Kidney tubule cell (primary cell): ENCODE results near the gene INHA.
A peak's percentile ranks its signal among the peaks of the same experiment; 100 is the strongest.

ENCODE experiments used
- DNase-seq: peaks from one replicate; pipeline ENCODE4 v3.0.0-alpha.2; 2018; ENCODE audit warnings: low spot score

Gene INHA

DNA sequence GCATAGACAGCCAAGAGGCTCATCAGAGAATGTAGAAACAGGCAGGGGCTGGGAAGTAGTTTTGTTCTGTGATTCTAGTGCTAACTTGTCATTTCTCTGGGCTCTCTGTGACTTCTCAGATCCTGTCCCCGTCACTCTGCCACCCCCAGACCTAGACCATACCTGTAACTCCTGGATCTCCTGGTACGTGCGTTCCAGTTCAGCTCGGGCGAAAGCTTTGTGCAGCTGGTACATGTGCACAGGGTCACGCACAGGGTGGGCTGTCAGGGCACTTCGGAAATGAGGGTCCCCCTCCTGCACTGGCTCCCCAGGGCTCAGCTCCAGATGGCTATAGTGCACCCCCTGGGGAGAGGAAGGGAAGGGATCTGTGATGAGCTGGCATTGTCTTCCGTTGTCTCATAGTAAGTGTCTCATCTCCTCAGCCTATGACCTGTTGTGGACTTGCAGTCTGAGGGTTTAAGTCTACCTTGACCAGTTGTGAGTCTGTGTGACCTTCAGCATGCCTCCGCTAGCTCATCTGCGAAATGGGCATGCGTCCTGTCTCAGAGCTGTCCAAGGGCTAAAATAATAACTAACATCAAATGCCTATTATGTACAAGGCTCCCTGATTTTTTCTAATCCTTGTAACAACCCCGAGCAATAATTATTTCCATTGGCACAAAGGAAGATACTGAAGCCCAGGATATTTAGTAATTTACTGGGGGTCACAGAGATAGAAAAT, 31.2 kb upstream of the INHA start:
- DNase-seq: no peak

- DNase-seq: peak; percentile 90
These were observed 30.4 kb upstream of the INHA start for GRCh38 chr2:219541611-219542180.

GRCh38 chr2:219542931-219543595, 29.0 kb upstream of the INHA start:
- DNase-seq: peak; percentile 67

DNA sequence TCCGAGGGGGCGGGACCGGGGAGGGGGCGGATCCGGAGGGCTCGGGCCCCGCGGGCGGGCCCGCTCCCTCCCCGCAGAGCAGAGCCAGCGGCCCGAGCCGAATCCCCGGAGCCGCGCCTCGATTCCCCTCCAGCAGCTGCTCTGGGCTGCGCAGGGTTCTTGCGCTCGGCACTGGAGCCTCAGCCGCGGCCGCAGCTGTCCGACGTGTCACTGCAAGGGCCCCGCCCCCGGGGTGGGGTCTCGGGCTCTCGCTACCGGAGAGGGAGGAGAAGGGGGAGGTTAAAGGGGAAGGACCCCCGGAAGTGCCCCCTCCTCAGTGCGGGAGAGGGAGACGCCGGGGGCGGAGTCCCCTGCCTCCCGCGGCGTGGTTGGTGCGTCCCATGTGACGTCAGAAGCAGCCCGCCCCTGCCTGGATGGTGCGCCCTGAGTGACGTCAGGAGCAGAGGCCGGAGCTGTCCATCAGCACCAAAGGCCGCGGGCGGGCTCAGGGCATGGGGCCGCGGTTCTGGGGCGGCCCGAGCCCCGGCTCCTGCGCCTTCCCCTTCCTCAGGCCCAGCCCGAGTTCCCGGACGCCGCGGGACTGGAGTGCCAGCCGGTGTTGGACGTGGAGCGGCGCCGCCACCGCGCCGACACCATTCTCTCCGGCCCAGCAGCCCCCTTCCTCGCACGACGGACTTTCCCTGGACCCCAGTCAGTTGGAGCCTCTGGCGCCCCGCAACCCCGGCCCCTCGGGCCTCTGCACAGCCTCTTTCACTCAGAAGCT, 28.3 kb upstream of the INHA start, which contains the start of the genes CHPF and TMEM198:
CHPF (minus strand) TSS at position 214 of the 763 bp plus-strand sequence. CDS start 271 bp downstream, outside the sequence.
TMEM198 (plus strand) TSS at position 433 of the 763 bp plus-strand sequence. CDS start 700 bp downstream, outside the sequence.
- DNase-seq: peak; percentile 98

DNA sequence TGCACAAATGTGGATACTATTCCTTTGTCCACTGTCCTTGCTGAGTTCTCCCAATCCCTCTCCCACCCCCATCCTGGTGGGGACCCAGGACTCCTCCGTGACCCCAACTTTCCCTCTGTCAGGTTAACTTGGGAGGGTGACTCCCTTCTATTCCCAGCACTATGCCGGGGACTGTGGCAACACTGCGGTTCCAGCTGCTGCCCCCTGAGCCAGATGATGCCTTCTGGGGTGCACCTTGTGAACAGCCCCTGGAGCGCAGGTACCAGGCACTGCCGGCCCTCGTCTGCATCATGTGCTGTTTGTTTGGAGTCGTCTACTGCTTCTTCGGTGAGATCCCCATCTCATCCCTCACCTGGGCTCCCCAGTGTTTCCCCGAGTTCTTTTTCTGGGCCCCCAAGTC, 27.5 kb upstream of the INHA start:
- no peak for DNase-seq

- DNase-seq: no peak
These were observed 26.7 kb upstream of the INHA start for GRCh38 chr2:219545295-219545942.

DNA sequence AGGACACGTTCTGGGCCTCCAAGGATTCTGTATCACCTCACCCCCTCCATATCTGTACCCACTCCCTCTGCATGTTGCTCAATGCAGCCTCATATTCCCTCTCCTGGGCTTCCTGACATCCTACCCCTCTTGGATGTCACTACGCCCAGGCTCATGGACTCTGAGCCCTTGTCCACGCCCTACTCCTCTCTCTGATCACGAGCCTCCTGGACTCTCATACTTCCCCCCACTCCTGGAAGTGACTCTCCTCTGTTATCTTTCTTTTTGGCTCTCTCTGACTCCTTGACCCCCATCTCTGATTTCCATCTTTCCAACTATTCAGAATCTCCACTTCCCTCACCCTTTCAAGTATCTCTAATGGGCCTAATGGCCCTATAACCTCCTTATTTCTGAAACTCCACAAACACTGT, 26.2 kb upstream of the INHA start:
- no peak for DNase-seq

GRCh38 chr2:219547621-219548020, 24.5 kb upstream of the INHA start:
- DNase-seq: no peak

DNA sequence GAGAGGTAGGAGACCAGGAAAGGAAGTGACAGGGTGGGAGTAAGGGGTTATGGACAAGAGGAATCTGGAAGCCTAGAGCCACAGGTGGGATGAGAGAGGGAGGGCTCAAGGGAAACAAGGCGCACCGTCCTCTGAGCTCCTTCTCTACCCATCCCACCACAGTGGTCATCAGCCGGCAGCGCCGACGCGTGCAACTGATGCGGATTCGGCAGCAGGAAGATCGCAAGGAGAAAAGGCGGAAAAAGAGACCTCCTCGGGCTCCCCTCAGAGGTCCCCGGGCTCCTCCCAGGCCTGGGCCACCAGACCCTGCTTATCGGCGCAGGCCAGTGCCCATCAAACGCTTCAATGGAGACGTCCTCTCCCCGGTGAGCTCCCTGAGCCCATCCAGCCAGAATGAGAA, 23.1 kb upstream of the INHA start:
- DNase-seq: no peak

DNA sequence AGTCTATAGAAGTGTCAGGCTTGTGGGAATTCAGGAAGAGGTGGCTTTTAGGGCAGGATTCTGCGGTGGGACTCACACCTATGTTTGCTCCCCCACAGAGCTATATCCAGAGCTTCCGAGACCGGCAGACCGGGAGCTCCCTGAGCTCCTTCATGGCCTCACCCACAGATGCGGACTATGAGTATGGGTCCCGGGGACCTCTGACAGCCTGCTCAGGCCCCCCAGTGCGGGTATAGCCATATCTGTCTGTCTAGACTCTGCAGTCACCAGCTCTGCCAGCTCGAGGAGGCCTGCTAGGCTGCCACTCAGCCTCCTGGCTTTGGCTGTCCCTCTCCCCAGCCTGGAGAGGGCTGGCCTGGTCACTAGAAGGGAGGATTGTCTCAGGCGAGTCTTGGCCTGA, 22.5 kb upstream of the INHA start:
- no peak for DNase-seq

DNA sequence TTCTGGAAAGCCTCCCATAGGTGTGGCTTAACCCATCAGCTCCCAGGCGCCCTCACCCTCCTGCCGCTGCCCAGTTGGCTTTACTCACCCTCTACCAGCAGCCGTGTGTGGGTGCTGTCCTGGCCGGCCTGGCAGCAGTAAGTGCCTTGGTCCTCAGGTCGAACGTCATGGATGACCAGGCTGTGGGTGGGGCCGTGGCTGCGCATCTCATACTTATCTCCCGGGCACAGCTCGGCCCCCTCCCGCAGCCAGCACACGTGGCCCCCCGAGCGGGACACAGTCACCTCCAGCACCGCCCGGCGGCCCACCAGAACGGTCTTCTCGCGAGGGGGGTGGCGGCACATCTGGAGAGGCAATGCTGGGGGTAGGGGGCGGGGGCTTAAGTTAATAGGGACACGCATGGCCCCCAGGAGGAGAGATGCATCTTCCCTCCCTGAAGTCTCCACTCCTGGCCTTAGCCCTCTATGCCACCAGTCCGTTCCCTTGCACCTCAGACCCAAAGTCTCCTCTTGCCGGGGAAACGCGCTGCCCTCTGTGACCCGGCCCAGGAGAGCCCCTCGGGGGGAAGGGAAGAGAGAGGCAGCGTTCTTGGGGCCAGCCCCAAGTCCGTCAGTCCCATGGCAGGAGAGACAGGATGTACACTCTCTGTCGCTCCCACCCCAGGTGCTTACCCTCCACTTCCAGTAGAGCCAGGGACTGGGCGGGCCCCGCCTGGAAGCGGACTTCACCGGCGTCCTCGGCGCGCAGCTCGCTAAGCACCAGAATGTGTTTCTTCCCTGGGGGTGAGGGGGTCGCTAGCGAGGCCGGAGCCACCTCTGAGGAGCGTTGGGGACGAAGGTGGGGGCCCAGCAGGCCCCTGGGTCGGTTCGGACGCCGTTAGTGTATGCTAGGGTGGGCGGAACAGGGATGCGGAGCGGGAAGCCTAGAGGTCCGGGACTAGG, 20.4 kb upstream of the INHA start:
- DNase-seq: peak; percentile 56

DNA sequence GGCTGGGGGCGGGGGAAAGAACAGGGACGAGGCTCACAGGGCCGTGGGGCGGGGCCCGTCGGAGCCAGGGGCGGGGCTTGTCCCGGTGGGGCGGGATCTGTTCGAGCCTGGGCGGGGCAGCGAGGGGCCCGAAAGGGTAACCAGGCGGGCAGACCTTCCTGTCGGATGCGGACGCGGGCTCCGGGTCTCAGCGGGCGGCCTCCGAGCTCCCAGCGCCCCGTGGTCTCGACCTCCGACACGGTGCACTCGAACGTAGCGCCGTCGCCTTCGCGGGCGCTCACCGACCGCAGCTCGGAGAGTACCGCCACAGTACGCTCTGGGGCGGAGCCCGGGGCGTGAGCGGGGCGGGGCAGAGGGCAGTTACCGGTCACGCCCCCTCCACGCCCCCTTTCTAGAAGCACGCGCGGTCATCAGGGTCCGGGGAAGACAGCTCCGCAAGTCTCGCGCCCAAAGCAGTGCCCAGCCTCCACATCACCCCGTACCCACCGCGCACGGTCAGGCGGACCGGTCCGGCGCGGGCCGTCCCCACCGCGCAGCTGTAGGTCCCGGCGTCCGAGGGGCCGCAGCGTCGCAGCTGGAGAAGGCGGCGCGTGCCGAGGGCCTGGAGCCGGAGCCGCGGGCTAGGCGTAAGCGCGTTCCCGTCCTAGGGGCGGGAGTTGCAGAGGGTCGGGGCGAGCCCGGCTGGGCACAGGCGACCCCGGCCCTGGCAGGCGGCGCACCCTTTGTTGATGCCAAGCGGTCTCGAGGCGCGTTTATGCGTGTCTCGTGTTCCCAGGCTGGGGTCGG, 19.5 kb upstream of the INHA start:
- peak; percentile 77 for DNase-seq

- DNase-seq: no peak
These were observed 19.0 kb upstream of the INHA start for GRCh38 chr2:219553168-219553417.

DNA sequence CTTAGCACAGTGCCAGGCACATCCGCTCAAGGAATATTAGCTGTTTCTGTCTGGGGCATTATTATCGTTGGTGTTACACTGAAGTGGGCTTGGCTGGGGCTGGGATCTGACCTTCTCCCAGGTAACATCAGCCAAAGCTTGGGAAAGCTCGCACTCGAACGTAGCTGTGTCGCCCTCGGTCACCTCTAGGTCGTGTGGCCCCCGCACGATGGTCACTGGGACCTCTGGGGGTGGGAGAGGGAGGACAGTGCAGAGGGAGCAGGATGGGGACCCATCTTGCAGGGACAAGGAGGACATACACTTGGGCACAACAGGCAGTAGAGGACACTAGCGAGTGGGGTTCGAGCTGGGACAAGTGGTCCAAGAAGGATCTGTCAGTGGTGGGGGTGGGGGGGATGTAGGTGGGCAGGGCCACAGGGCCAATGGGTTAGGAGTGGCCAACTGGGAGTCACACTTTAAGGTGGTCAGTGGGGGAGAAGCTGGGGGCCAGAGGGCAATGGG, 18.6 kb upstream of the INHA start:
- no peak for DNase-seq

DNA sequence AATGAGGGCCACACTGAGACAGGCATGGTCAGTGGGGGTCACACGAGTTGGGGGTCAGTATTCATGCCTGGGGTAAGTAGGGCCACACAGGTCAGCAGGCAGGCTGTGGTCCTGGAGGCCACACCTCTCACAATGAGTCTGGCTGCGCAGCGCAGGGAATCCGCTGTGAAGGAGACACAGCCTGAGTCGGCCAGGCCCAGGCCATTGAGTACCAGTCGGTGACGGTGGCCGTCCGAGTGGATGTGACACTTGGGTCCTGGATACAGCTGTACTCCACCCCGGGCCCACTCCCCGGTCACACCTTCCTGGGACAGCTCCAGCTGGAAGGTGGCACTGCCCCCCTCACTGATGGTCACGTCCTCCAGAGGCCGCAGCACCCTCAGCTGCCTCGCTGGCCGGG, 17.8 kb upstream of the INHA start:
- no peak for DNase-seq

- no peak for DNase-seq
These were observed 16.2 kb upstream of the INHA start for GRCh38 chr2:219555956-219556355.

DNA sequence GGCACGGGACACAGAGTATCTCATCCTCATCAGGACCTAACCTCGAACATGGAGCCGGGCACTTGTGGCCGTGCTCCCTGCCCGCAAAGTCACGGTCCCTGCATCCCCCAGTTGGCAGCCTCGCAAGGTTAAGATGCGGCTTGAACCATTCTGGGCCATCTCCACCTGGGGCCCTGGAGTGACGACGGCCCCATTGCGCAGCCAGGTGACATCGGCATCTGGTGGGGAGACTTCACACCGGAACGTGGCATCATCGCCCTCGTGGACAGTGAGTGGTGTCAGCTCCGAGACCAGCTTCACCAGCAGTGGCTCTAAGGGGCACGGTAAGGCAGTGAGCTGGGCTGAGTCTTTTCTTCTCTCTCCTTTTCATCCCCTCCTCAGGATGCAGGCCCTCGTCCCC, 15.7 kb upstream of the INHA start:
- no peak for DNase-seq

DNA sequence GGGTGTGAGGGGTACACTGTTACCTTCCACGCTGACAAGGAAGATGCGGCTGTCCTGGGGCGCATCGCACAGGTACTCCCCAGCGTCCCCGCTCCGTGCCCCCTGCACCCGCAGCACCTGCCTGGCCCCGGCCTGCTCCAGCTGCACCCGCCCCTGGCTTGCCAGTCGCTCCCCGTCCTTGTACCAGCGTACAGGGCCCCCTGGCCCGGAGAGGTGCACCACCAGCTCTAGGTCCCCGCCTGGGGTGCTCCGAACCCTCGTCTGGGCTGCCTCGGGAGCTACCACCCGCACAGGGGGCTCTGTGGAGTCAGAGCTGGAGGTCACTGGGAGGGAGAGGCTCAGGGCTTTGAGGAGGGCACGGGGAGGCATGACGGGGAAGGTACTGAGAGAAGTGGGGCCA, 14.8 kb upstream of the INHA start:
- DNase-seq: no peak

DNA sequence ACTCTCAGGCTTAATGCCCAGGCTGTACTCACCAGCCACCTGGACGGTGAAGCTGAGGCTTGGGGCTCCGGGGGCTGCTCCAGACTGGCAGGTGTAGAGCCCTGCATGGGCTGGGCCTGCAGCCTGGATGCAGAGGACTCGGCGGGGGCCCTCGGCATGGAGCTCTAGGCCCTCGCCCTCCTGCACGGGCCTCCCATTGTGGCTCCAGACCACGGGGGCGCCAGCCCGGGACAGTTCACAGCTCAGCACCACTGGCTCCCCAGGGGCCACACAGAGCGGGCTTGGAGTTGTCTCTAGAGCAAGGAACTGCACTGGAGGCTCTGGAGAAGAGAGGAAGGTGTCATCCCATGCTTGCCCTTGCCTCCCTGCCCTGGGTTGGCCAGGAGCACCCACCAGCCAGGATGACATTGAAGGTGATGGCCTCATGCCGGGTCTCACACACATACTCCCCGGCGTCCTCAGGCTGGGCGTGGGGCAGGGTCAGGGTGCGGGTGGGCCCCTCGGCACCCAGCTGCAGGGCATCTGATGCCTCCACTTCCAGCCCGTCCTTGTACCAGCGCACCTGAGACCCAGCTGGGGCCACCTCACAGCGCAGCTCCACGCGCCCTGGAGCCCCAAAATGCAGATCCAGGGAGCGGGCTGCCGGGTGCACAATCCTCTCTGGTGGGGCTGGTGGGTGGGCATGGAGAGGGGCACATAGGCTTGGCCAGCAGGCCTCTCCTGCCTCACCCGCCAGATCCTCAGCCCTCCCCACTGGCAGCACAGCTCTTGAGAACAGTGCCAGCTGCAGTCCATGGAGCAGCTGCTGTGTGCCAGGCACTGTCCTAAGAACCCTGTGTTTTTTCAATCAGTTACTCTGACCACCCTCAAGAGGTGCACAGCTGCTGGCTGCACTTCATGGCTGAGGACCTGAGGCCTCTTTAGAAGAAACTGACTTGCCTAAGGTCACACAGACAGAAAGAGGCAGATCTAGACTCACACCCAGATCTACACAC, 14.0 kb upstream of the INHA start:
- DNase-seq: no peak
